Measurements from ENCODE around the gene CYB561D1. TPM values are rescaled to one million over a fixed set of nuclear protein-coding genes. Genes with fewer than 3 reads are reported as not detected.

CYB561D1 gene
- total and polyA plus RNA-seq, 10 of the 15 experiments (the other 5 are each of a cell fraction or from before 2014, with no cell fraction given): 0.68 to 9.0 (median 3.3) TPM

GRCh38 chr1:109548321-109549267 is 54.7 kb downstream of the CYB561D1 start, which contains the start of gene GNAI3 (continued):
- TF ChIP-seq RFX5 (IDR thresholded peaks at IDR 0.05; ENCODE audit: low read depth, low read length) (no peak), SPI1 (IDR thresholded peaks at IDR 0.05; ENCODE audit: borderline replicate concordance, insufficient read depth, low read depth, low read length) (peak; percentile 93), FOXM1 (IDR thresholded peaks at IDR 0.05; ENCODE audit: low read depth, low read length) (no peak), JUND (IDR thresholded peaks at IDR 0.05; ENCODE audit: low read depth, low read length) (0 out of 2 replicates have a peak, but pooled peaks have one; percentile 39), USF2 (IDR thresholded peaks at IDR 0.05; ENCODE audit: borderline replicate concordance, low read depth, low read length) (peak; percentile 52), BCL11A (IDR thresholded peaks at IDR 0.05; ENCODE audit: low read depth, low read length) (no peak), FOXK2 (IDR thresholded peaks at IDR 0.05) (no peak), NFYA (IDR thresholded peaks at IDR 0.05; ENCODE audit: borderline replicate concordance, low read depth, low read length) (no peak), EGR1 (IDR thresholded peaks at IDR 0.05; ENCODE audit: borderline replicate concordance in 1 of 2, low read depth in 2 of 2, low read length in 2 of 2) (peak; percentile 17 to 25; a peak in 1 of 3 replicates), POLR2AphosphoS2 (IDR thresholded peaks at IDR 0.05; ENCODE audit: low read depth, low read length) (peak; percentile 80; the same call in 1 of the 2 replicates), SMAD1 (IDR thresholded peaks at IDR 0.05; ENCODE audit: low read depth, partially characterized antibody) (peak; percentile 31), STAT3 (IDR thresholded peaks at IDR 0.05; ENCODE audit: low read depth, low read length) (no peak), NFXL1 (IDR thresholded peaks at IDR 0.05; ENCODE audit: borderline replicate concordance) (no peak), E2F8 (IDR thresholded peaks at IDR 0.05; ENCODE audit: low read depth, partially characterized antibody) (peak; percentile 56)

Other genes with a start within 250 kb of the CYB561D1 start
Only the 7 nearest of the 17 such genes appear.
- 0.27 and 0.28 TPM in 2 replicates for gene SORT1, start 96.2 kb upstream of the CYB561D1 start, total RNA-seq (2014; rRNA removed)
- gene SORT1, start 96.2 kb upstream of the CYB561D1 start, total RNA-seq (2014; rRNA removed; fragmentation: Illumina TruSeq; extraction: Trizol): 0.18 and 0.23 TPM in 2 replicates
- gene SORT1, start 96.2 kb upstream of the CYB561D1 start, total RNA-seq (2021): 1.2 and 1.4 TPM in 2 replicates
- 0.33 and 0.62 TPM in 2 replicates for gene SORT1, start 96.2 kb upstream of the CYB561D1 start, polyA plus RNA-seq (2011; rRNA removed)
- gene SORT1, start 96.2 kb upstream of the CYB561D1 start, polyA plus RNA-seq (2014; fragmentation: Illumina TruSeq; extraction: Trizol): 0.16 and 0.59 TPM in 2 replicates
- under 1 TPM; 0.06 to 0.16 TPM for gene SORT1, start 96.2 kb upstream of the CYB561D1 start, polyA plus RNA-seq (2014; fragmentation: Nextera tagmentation; extraction: Ambion mirVana)
- 0.39 and 0.42 TPM in 2 replicates for gene SORT1, start 96.2 kb upstream of the CYB561D1 start, polyA plus RNA-seq (2014; rRNA removed)
- gene SORT1, start 96.2 kb upstream of the CYB561D1 start, polyA plus RNA-seq (2016; fragmentation: Nextera tagmentation; extraction: Ambion mirVana): 1 to 10 TPM in 1 of 2 experiments, not detected in 1; 1.9 TPM
- 58.7 and 68.4 TPM in 2 replicates for gene PSMA5, start 67.6 kb upstream of the CYB561D1 start, total RNA-seq (2014; rRNA removed)
- 89.3 and 96.9 TPM in 2 replicates for gene PSMA5, start 67.6 kb upstream of the CYB561D1 start, total RNA-seq (2014; rRNA removed; fragmentation: Illumina TruSeq; extraction: Trizol)
- gene PSMA5, start 67.6 kb upstream of the CYB561D1 start, total RNA-seq (2021): 166 and 170 TPM in 2 replicates
- 203 and 210 TPM in 2 replicates for gene PSMA5, start 67.6 kb upstream of the CYB561D1 start, polyA plus RNA-seq (2011; rRNA removed)
- 146 and 154 TPM in 2 replicates for gene PSMA5, start 67.6 kb upstream of the CYB561D1 start, polyA plus RNA-seq (2014; fragmentation: Illumina TruSeq; extraction: Trizol)
- gene PSMA5, start 67.6 kb upstream of the CYB561D1 start, polyA plus RNA-seq (2014; fragmentation: Nextera tagmentation; extraction: Ambion mirVana): 100 to 1,000 TPM; 267 to 271 TPM
- 124 and 141 TPM in 2 replicates for gene PSMA5, start 67.6 kb upstream of the CYB561D1 start, polyA plus RNA-seq (2014; rRNA removed)
- 100 to 1,000 TPM; 235 to 250 TPM for gene PSMA5, start 67.6 kb upstream of the CYB561D1 start, polyA plus RNA-seq (2016; fragmentation: Nextera tagmentation; extraction: Ambion mirVana)
- gene SYPL2, start 27.5 kb upstream of the CYB561D1 start, total RNA-seq (2014; rRNA removed): not detected in 2 replicates
- gene SYPL2, start 27.5 kb upstream of the CYB561D1 start, total RNA-seq (2014; rRNA removed; fragmentation: Illumina TruSeq; extraction: Trizol): 0.04 TPM in 1 of 2 replicates, not detected in the other
- gene SYPL2, start 27.5 kb upstream of the CYB561D1 start, total RNA-seq (2021): 0.08 TPM in 1 of 2 replicates, not detected in the other
- 0.04 and 0.11 TPM in 2 replicates for gene SYPL2, start 27.5 kb upstream of the CYB561D1 start, polyA plus RNA-seq (2011; rRNA removed)
- gene SYPL2, start 27.5 kb upstream of the CYB561D1 start, polyA plus RNA-seq (2014; fragmentation: Illumina TruSeq; extraction: Trizol): 0.06 and 0.08 TPM in 2 replicates
- gene SYPL2, start 27.5 kb upstream of the CYB561D1 start, polyA plus RNA-seq (2014; fragmentation: Nextera tagmentation; extraction: Ambion mirVana): under 1 TPM in 1 of 2 experiments, not detected in 1; 0.05 TPM
- 0.03 and 0.09 TPM in 2 replicates for gene SYPL2, start 27.5 kb upstream of the CYB561D1 start, polyA plus RNA-seq (2014; rRNA removed)
- under 1 TPM in 1 of 2 experiments, not detected in 1; 0.04 TPM for gene SYPL2, start 27.5 kb upstream of the CYB561D1 start, polyA plus RNA-seq (2016; fragmentation: Nextera tagmentation; extraction: Ambion mirVana)
- gene ATXN7L2, start 10.2 kb upstream of the CYB561D1 start, total RNA-seq (2014; rRNA removed): 5.0 and 5.5 TPM in 2 replicates
- gene ATXN7L2, start 10.2 kb upstream of the CYB561D1 start, total RNA-seq (2014; rRNA removed; fragmentation: Illumina TruSeq; extraction: Trizol): 2.8 TPM in 2 replicates
- 7.4 and 8.3 TPM in 2 replicates for gene ATXN7L2, start 10.2 kb upstream of the CYB561D1 start, total RNA-seq (2021)
- 2.0 and 4.4 TPM in 2 replicates for gene ATXN7L2, start 10.2 kb upstream of the CYB561D1 start, polyA plus RNA-seq (2011; rRNA removed)
- gene ATXN7L2, start 10.2 kb upstream of the CYB561D1 start, polyA plus RNA-seq (2014; fragmentation: Illumina TruSeq; extraction: Trizol): 1.4 and 3.3 TPM in 2 replicates
- under 1 TPM; 0.27 to 0.80 TPM for gene ATXN7L2, start 10.2 kb upstream of the CYB561D1 start, polyA plus RNA-seq (2014; fragmentation: Nextera tagmentation; extraction: Ambion mirVana)
- gene ATXN7L2, start 10.2 kb upstream of the CYB561D1 start, polyA plus RNA-seq (2014; rRNA removed): 6.2 and 7.4 TPM in 2 replicates
- 1 to 10 TPM; 5.8 to 7.3 TPM for gene ATXN7L2, start 10.2 kb upstream of the CYB561D1 start, polyA plus RNA-seq (2016; fragmentation: Nextera tagmentation; extraction: Ambion mirVana)
- gene AMIGO1, start 15.6 kb downstream of the CYB561D1 start, total RNA-seq (2014; rRNA removed): 0.06 and 0.22 TPM in 2 replicates
- gene AMIGO1, start 15.6 kb downstream of the CYB561D1 start, total RNA-seq (2014; rRNA removed; fragmentation: Illumina TruSeq; extraction: Trizol): 0.04 and 0.09 TPM in 2 replicates
- 0.27 and 0.28 TPM in 2 replicates for gene AMIGO1, start 15.6 kb downstream of the CYB561D1 start, total RNA-seq (2021)
- 0.08 and 0.10 TPM in 2 replicates for gene AMIGO1, start 15.6 kb downstream of the CYB561D1 start, polyA plus RNA-seq (2011; rRNA removed)
- gene AMIGO1, start 15.6 kb downstream of the CYB561D1 start, polyA plus RNA-seq (2014; fragmentation: Illumina TruSeq; extraction: Trizol): 0.07 and 0.11 TPM in 2 replicates
- gene AMIGO1, start 15.6 kb downstream of the CYB561D1 start, polyA plus RNA-seq (2014; fragmentation: Nextera tagmentation; extraction: Ambion mirVana): under 1 TPM; 0.02 to 0.11 TPM
- 0.11 TPM in 1 of 2 replicates, not detected in the other for gene AMIGO1, start 15.6 kb downstream of the CYB561D1 start, polyA plus RNA-seq (2014; rRNA removed)
- gene AMIGO1, start 15.6 kb downstream of the CYB561D1 start, polyA plus RNA-seq (2016; fragmentation: Nextera tagmentation; extraction: Ambion mirVana): under 1 TPM; 0.08 to 0.26 TPM
- 0.44 TPM in 1 of 2 replicates, not detected in the other for gene GPR61, start 45.8 kb downstream of the CYB561D1 start, total RNA-seq (2014; rRNA removed)
- gene GPR61, start 45.8 kb downstream of the CYB561D1 start, total RNA-seq (2014; rRNA removed; fragmentation: Illumina TruSeq; extraction: Trizol): 0.31 and 0.32 TPM in 2 replicates
- 0.38 TPM in 1 of 2 replicates, not detected in the other for gene GPR61, start 45.8 kb downstream of the CYB561D1 start, total RNA-seq (2021)
- 0.23 and 0.53 TPM in 2 replicates for gene GPR61, start 45.8 kb downstream of the CYB561D1 start, polyA plus RNA-seq (2011; rRNA removed)
- gene GPR61, start 45.8 kb downstream of the CYB561D1 start, polyA plus RNA-seq (2014; fragmentation: Illumina TruSeq; extraction: Trizol): 0.21 TPM in 1 of 2 replicates, not detected in the other
- 1 to 10 TPM in 1 of 2 experiments, under 1 TPM in 1; 0.19 to 1.1 TPM for gene GPR61, start 45.8 kb downstream of the CYB561D1 start, polyA plus RNA-seq (2014; fragmentation: Nextera tagmentation; extraction: Ambion mirVana)
- not detected in 2 replicates for gene GPR61, start 45.8 kb downstream of the CYB561D1 start, polyA plus RNA-seq (2014; rRNA removed)
- under 1 TPM; 0.47 to 0.84 TPM for gene GPR61, start 45.8 kb downstream of the CYB561D1 start, polyA plus RNA-seq (2016; fragmentation: Nextera tagmentation; extraction: Ambion mirVana)
- gene GNAI3, start 54.5 kb downstream of the CYB561D1 start, total RNA-seq (2014; rRNA removed): 8.0 and 9.9 TPM in 2 replicates
- gene GNAI3, start 54.5 kb downstream of the CYB561D1 start, total RNA-seq (2014; rRNA removed; fragmentation: Illumina TruSeq; extraction: Trizol): 9.7 and 9.8 TPM in 2 replicates
- 7.3 and 7.7 TPM in 2 replicates for gene GNAI3, start 54.5 kb downstream of the CYB561D1 start, total RNA-seq (2021)
- 9.4 and 15.3 TPM in 2 replicates for gene GNAI3, start 54.5 kb downstream of the CYB561D1 start, polyA plus RNA-seq (2011; rRNA removed)
- 7.9 and 9.6 TPM in 2 replicates for gene GNAI3, start 54.5 kb downstream of the CYB561D1 start, polyA plus RNA-seq (2014; fragmentation: Illumina TruSeq; extraction: Trizol)
- 1 to 10 TPM; 6.2 TPM for gene GNAI3, start 54.5 kb downstream of the CYB561D1 start, polyA plus RNA-seq (2014; fragmentation: Nextera tagmentation; extraction: Ambion mirVana)
- gene GNAI3, start 54.5 kb downstream of the CYB561D1 start, polyA plus RNA-seq (2014; rRNA removed): 4.7 and 5.9 TPM in 2 replicates
- 10 to 100 TPM; 12.0 to 13.8 TPM for gene GNAI3, start 54.5 kb downstream of the CYB561D1 start, polyA plus RNA-seq (2016; fragmentation: Nextera tagmentation; extraction: Ambion mirVana)